NB4 (cell line): Measurements from ENCODE around the gene GALNT4.

Experiments used
- DNase-seq: peaks from one replicate; pipeline ENCODE4 v3.0.0; 2010; ENCODE audit warnings: low read depth
- H3K4me3 ChIP-seq: one replicate; pipeline ENCODE4 v1.5.1; 2011; ENCODE audit warnings: mild to moderate bottlenecking, low read depth, low read length, moderate library complexity
- CTCF ChIP-seq: IDR thresholded peaks from one replicate; pipeline ENCODE4 v1.5.1; 2012; ENCODE audit warnings: low read depth, low read length
- MAX ChIP-seq: IDR thresholded peaks from 2 replicates; pipeline ENCODE4 v1.6.1; 2011; ENCODE audit warnings: low read depth, low read length
- MYC ChIP-seq: IDR thresholded peaks from 2 replicates; pipeline ENCODE4 v1.6.1; 2011; ENCODE audit warnings: low read depth, low read length
- POLR2A ChIP-seq: IDR thresholded peaks from 2 replicates; pipeline ENCODE4 v1.6.1; 2011; ENCODE audit warnings: mild to moderate bottlenecking; ENCODE audit not compliant: insufficient read length; ENCODE audit errors: extremely low read depth

The GALNT4 gene

GRCh38 chr12:89499857-89500256 lies 24.7 kb downstream of the GALNT4 start:
- no peak for TF ChIP-seq CTCF
- no peak for TF ChIP-seq POLR2A
- TF ChIP-seq MAX, result no peak
- TF ChIP-seq MYC, result no peak
- H3K4me3 ChIP-seq, result no peak overlapping the region
- DNase-seq, result no peak

GRCh38 chr12:89497467-89497866 lies 27.1 kb downstream of the GALNT4 start:
- H3K4me3 ChIP-seq, result no peak overlapping the region
- TF ChIP-seq MAX (no peak), CTCF (no peak), POLR2A (no peak), MYC (no peak)
- no peak for DNase-seq

- no peak overlapping the region for H3K4me3 ChIP-seq
- TF ChIP-seq MYC (no peak), MAX (no peak)
- DNase-seq, result no peak
These were observed 27.6 kb downstream of the GALNT4 start for GRCh38 chr12:89497005-89497404.

- no peak for DNase-seq
- H3K4me3 ChIP-seq, result no peak overlapping the region
- TF ChIP-seq POLR2A (no peak), CTCF (no peak), MAX (no peak), MYC (no peak)
These were observed 30.0 kb downstream of the GALNT4 start for GRCh38 chr12:89494411-89495231.

- H3K4me3 ChIP-seq, result no peak overlapping the region
- TF ChIP-seq POLR2A (no peak), MYC (no peak), CTCF (no peak), MAX (no peak)
- DNase-seq, result no peak
These were observed 30.8 kb downstream of the GALNT4 start for GRCh38 chr12:89493670-89494302.

GRCh38 chr12:89492883-89493282 lies 31.7 kb downstream of the GALNT4 start:
- no peak for TF ChIP-seq POLR2A
- no peak for TF ChIP-seq MAX
- no peak for TF ChIP-seq CTCF
- no peak overlapping the region for H3K4me3 ChIP-seq
- no peak for DNase-seq
